Natural killer cell (primary cell): Measurements from ENCODE around the gene CNR1. TPM values are rescaled to one million over a fixed set of nuclear protein-coding genes. Genes with fewer than 3 reads are reported as not detected.

Source experiments
- ATAC-seq, 3 donors: fragments of 150-1000 bp in 2 of 3; fragments of 200-7000 bp in 1 of 3; cut with Tn5 transposase; 1 replicate in 1 of 3; 2 replicates in 2 of 3; pipeline ENCODE4 v1.10.0; 2021; ENCODE audit warnings: mild to moderate bottlenecking in 2 of 3, moderate library complexity in 2 of 3
- DNase-seq, 2 donors: peaks; one replicate each; pipeline versions ENCODE4 v3.0.0 to v3.0.0-alpha.2; 2013 to 2021; ENCODE audit warnings: mixed read lengths in 1 of 2
- H3K27ac ChIP-seq: one replicate; pipeline ENCODE4 v1.5.1; 2013; ENCODE audit warnings: mild to moderate bottlenecking, low read length
- H3K27me3 ChIP-seq: one replicate; pipeline ENCODE4 v1.6.1; 2013; ENCODE audit warnings: low read length; ENCODE audit not compliant: control insufficient read depth, insufficient read depth
- H3K36me3 ChIP-seq: one replicate; pipeline ENCODE4 v1.6.1; 2013; ENCODE audit warnings: low read length; ENCODE audit not compliant: control insufficient read depth, insufficient read depth
- H3K4me1 ChIP-seq: one replicate; pipeline ENCODE4 v1.6.1; 2013; ENCODE audit warnings: low read length; ENCODE audit not compliant: control insufficient read depth, insufficient read depth
- H3K4me3 ChIP-seq: one replicate; pipeline ENCODE4 v1.5.1; 2013; ENCODE audit warnings: low read length
- H3K9me3 ChIP-seq: one replicate; pipeline ENCODE4 v1.6.1; 2013; ENCODE audit warnings: low read length; ENCODE audit not compliant: control insufficient read depth, insufficient read depth
- H3K27ac Mint-ChIP-seq, 2 donors: one replicate each; pipeline ENCODE4 v1.8.0; 2022; ENCODE audit warnings: mild to moderate bottlenecking in 2 of 2, mixed read lengths in 2 of 2, moderate library complexity in 1 of 2
- H3K27me3 Mint-ChIP-seq, 2 donors: one replicate each; pipeline ENCODE4 v1.8.0; 2022; ENCODE audit warnings: low read depth in 2 of 2, mixed read lengths in 2 of 2
- H3K36me3 Mint-ChIP-seq: one replicate; pipeline ENCODE4 v1.8.0; 2022; ENCODE audit warnings: mixed read lengths
- H3K4me1 Mint-ChIP-seq, 2 donors: one replicate each; pipeline ENCODE4 v1.8.0; 2022; ENCODE audit warnings: mixed read lengths in 2 of 2
- H3K4me3 Mint-ChIP-seq: one replicate; pipeline ENCODE4 v1.8.0; 2022; ENCODE audit warnings: mild to moderate bottlenecking, moderate library complexity, mixed read lengths
- H3K9me3 Mint-ChIP-seq, 2 donors: one replicate each; pipeline ENCODE4 v1.8.0; 2022; ENCODE audit warnings: mixed read lengths in 2 of 2
- CTCF ChIP-seq: fragments of 200-600 bp; IDR thresholded peaks from one replicate; pipeline ENCODE4 v1.8.0; 2022; ENCODE audit warnings: antibody characterized with exemption
- WGBS: methylation state at CpG from one replicate; pipeline ENCODE4 v1.1.7; 2013; ENCODE audit warnings: missing lambda C conversion rate; ENCODE audit not compliant: insufficient coverage; 5-methylcytosine and 5-hydroxymethylcytosine counted together
- intact Hi-C: fragments of 100-400 bp; cut with micrococcal nuclease; formaldehyde crosslinking; loops from one replicate; pipeline ENCODE4 v1.14.2; 2022
- total RNA-seq, 4 donors: library from RNA; stranded (reverse); fragments of 120-200 nt in 1 of 4; gene quantifications; one replicate each; pipeline versions ENCODE4 v1.2.3 to v1.2.4, GENCODE V29; 2013 to 2022

CNR1 gene
- total RNA-seq, 3 donors from 2014 or later (not counting 1 experiment from before 2014, with no cell fraction given), result not detected

- H3K4me1 Mint-ChIP-seq, result no peaks in the 10 kb centered on the region
- no peak for DNase-seq
- no peak for TF ChIP-seq CTCF
- no peak overlapping the region for H3K4me3 ChIP-seq
- H3K36me3 Mint-ChIP-seq, result no peaks in the 10 kb centered on the region
- no peaks in the 10 kb centered on the region for H3K4me1 ChIP-seq
- H3K27me3 Mint-ChIP-seq, result no peaks in the 10 kb centered on the region
- ATAC-seq, result no peak
- intact Hi-C loops, result no loop called here
- H3K27ac Mint-ChIP-seq, result no peak overlapping the region
- 88% methylated on average over 5 of the region's 5 CpGs for WGBS
- no peak overlapping the region for H3K4me3 Mint-ChIP-seq
- H3K36me3 ChIP-seq, result no peaks in the 10 kb centered on the region
- H3K27me3 ChIP-seq, result no peaks in the 10 kb centered on the region
- peaks cover 0 to 3% of the 10 kb centered on the region in 2 donors for H3K9me3 Mint-ChIP-seq
- H3K27ac ChIP-seq, result no peak overlapping the region
- H3K9me3 ChIP-seq, result no peaks in the 10 kb centered on the region
Measured at GRCh38 chr6:88111991-88112390, 54.2 kb downstream of the CNR1 start.

GRCh38 chr6:88107241-88107640 is 58.9 kb downstream of the CNR1 start:
- Histone ChIP-seq H3K27me3 (no peaks in the 10 kb centered on the region), H3K4me1 (no peaks in the 10 kb centered on the region), H3K4me3 (no peak overlapping the region), H3K27ac (no peak overlapping the region), H3K9me3 (no peaks in the 10 kb centered on the region), H3K36me3 (no peaks in the 10 kb centered on the region)
- DNase-seq (no peak), ATAC-seq (no peak)
- Mint-ChIP-seq H3K4me1 (no peaks in the 10 kb centered on the region), H3K36me3 (no peaks in the 10 kb centered on the region), H3K4me3 (no peak overlapping the region), H3K27ac (no peak overlapping the region), H3K27me3 (peaks cover 0 to 3% of the 10 kb centered on the region in 2 donors), H3K9me3 (peaks cover 0 to 4% of the 10 kb centered on the region in 2 donors)
- intact Hi-C loops, result no loop called here
- TF ChIP-seq CTCF, result no peak

GRCh38 chr6:88105741-88106340 is 60.3 kb downstream of the CNR1 start:
- no peak for TF ChIP-seq CTCF
- no peaks in the 10 kb centered on the region for H3K36me3 Mint-ChIP-seq

More at GRCh38 chr6:88105741-88106340, 60.3 kb downstream of the CNR1 start:
- no peak overlapping the region for H3K27ac Mint-ChIP-seq
- H3K9me3 Mint-ChIP-seq, result peaks cover 0 to 4% of the 10 kb centered on the region in 2 donors
- H3K27me3 Mint-ChIP-seq, result peaks cover 0 to 3% of the 10 kb centered on the region in 2 donors
- no peaks in the 10 kb centered on the region for H3K27me3 ChIP-seq
- no peaks in the 10 kb centered on the region for H3K4me1 ChIP-seq
- DNase-seq (no peak), ATAC-seq (no peak)
- H3K27ac ChIP-seq, result no peak overlapping the region
- no peaks in the 10 kb centered on the region for H3K36me3 ChIP-seq
- intact Hi-C loops, result no loop called here
- no peaks in the 10 kb centered on the region for H3K4me1 Mint-ChIP-seq
- H3K4me3 ChIP-seq, result no peak overlapping the region
- no peak overlapping the region for H3K4me3 Mint-ChIP-seq
- no peaks in the 10 kb centered on the region for H3K9me3 ChIP-seq
- WGBS, result 77% methylated on average over 7 of the region's 7 CpGs

Other genes with a start within 250 kb of the CNR1 start
- not detected for gene SPACA1, start 118.5 kb downstream of the CNR1 start, total RNA-seq